Activated CD4-positive, alpha-beta T cell treated with anti-CD3 and anti-CD28 coated beads, Interleukin-2, Interleukin-4, amounts not matched to agents 100 ng/mL and 50 ng/mL, durations not matched to agents 16 hours and 8 hours (primary cell): ENCODE measurements around the gene SLC18A2.
"Not testable (repeated sequence)": the region's sequence is repeated elsewhere in the genome, so short reads cannot be mapped to it uniquely, and the experiment has no call there.

Source experiments
- DNase-seq: peaks from one replicate; pipeline ENCODE4 v3.0.0-alpha.2; 2020; ENCODE audit warnings: low spot score

The SLC18A2 gene

DNA sequence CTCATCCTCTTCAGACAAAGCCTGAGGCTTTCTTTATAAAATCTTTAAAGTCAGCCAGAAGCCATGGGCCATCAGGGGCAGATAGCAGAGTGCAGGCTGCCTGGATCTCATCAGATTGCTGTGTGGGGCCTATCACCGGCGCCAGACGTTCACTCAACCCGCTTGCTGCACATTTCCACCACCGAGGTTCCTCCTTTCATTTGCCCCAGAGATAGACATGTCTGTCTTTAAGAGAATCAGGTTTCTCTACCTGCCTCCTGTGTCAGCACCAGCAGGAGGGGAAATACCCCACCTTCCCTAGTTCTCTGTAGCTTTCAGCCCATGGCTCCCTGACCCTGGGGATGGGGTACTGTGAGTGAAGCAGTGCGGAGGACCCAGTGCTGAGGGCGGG is 22.0 kb downstream of the SLC18A2 start:
- no peak for DNase-seq

DNA sequence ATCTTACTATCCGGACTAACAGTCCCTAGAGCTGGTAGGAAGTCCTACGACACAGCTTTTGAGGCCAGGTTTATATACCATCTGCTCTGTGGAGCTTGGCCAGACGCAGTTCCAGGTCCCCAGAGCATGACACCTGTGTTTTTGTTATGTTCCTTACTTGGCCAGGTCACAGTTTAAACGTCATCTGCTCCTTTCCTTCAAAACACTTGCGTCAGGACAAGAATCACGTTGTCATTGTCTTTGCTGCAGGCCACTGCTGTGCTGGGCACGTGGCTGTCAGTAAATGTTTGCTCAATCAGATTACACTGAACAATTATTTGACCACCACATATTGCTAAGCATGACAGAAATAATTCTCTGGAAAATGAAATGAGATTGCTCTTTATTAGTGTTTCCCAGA is 23.9 kb downstream of the SLC18A2 start:
- DNase-seq = no peak

DNA sequence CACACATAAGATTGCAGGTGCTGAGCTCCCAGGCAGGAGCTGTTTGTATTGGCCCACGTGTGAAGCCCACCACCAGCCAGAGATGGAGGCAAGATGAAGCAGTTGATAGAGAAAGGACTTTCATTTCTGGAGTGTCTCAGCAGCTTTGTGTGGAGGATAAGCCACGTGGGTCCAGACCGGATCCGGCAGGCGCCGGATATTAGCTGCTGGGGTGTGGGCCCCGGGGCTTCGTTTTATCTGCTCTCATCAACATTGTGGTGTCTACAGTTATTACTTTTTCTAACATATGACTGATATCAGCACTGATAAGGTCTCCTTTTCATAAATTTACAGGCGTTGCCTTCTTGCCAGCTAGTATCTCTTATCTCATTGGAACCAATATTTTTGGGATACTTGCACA is 25.5 kb downstream of the SLC18A2 start:
- DNase-seq = no peak

DNA sequence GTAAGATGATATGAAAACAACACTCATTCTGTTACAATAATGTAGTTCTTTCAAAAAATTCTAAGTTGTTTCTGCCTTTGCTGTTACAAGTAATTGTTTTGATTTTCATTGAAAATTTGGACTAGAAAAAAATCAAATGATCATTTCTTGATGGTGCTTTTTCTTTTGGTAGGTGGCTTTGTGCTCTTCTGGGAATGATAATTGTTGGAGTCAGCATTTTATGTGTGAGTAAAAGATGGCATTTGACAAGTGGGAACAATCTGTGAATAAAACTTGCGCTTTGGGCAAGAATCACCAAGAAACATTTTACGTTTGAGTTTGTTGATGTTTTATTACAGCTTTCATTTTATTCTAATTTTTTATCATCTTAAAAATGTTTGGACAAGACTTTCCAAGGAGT is 25.9 kb downstream of the SLC18A2 start:
- no peak for DNase-seq

- no peak for DNase-seq
These were observed 27.3 kb downstream of the SLC18A2 start for GRCh38 chr10:117268258-117268657.

GRCh38 chr10:117268907-117269306 is 28.0 kb downstream of the SLC18A2 start:
- DNase-seq = no peak

GRCh38 chr10:117271427-117271826 is 30.5 kb downstream of the SLC18A2 start:
- DNase-seq = no peak

DNA sequence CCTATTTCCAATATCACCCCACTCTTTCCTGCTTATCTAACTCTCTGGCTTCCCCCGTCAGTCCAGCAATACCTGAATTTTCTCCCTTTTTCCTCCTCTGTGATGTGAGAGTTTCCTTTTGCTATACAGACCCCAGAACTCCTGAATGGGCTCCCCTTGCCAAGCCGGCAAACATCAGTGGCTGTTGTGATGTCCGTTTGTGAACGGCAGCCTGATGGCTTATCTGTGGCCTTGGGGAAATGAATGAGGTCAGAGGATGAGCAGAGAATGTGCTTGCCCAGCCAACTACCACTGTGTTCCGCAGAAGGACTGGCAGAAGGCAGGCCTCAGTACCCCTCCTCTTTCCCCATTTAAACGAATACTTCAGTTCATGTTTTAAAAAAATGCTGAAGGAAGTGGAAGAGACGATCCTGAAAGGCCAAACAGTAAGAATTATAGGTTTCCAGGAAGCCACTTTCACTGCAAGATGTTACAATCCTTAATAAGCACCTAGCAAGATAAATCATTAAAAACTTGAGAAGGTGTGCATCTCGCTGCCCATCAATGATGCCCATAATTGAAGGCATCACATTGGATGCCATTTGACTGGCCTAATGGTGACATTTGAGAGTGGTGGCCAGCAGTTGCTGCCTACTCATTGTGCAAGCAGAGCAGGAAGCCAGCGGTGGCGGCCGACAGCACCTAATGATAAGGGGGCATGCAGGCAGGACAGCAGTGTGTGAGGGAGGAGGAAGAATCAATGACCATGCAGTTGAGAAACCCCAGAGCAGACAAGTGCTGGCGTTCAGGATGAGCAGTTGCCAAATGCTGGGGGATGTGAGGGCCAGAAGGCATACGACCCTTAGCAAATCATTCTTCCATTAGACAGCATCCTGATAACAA is 31.5 kb downstream of the SLC18A2 start:
- DNase-seq = no peak

GRCh38 chr10:117273980-117274379 is 33.1 kb downstream of the SLC18A2 start:
- DNase-seq = no peak

DNA sequence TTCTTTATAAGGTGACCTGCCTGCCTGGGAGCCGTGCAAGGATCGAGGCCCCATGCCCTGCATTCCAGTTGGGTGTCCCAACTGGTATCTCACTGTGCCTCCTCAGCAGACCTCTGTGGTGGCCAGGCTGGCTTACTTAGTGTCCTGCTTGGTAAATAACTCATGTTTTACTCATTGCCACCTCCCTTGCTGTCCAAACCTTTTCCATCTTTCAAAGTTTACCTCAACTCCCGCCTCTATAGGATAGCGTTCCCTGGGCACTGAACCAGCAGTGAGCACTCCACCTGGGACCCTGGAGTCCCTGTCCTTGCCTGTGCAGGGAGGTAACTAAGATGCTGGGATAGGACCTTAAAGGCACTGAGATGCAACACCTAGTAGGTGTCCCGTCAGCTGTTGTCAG is 33.6 kb downstream of the SLC18A2 start:
- no peak for DNase-seq

DNA sequence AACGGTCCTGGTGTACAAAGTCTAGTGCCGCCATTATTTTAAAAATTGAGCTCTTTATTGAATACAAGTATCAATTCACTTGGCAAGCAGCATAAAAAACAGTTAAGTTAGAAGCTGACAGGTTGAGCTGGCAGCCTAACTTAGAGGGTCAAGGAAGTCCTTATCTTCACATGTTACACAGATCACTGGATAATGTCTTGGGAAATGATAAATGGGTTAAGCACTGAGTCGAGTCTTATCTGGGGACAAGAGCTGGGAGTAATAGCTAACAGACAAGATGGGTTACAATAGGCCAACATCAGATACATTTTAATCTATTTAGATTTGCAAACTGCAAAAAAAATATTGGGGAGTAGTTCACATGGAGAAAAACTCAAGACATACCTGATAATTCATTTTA is 34.2 kb downstream of the SLC18A2 start:
- DNase-seq = no peak

DNA sequence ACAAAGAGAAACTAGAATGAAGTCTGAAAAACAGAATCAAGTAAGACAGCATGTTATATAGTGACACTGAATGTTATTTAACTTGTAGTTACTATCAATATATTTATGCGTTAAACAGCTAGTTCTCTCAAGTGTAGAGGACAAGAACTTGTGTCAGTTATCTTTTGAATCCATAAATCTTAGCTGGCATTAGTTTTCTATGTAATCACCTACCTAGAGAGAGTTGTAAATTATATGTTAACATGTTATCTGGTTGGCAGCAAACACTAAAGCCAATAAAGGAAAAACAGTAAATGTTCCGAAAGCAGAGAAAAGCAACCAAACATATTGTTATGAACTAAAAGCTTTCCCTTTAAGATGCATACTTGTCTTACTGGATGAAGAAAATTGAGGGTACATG is 36.8 kb downstream of the SLC18A2 start:
- no peak for DNase-seq

DNA sequence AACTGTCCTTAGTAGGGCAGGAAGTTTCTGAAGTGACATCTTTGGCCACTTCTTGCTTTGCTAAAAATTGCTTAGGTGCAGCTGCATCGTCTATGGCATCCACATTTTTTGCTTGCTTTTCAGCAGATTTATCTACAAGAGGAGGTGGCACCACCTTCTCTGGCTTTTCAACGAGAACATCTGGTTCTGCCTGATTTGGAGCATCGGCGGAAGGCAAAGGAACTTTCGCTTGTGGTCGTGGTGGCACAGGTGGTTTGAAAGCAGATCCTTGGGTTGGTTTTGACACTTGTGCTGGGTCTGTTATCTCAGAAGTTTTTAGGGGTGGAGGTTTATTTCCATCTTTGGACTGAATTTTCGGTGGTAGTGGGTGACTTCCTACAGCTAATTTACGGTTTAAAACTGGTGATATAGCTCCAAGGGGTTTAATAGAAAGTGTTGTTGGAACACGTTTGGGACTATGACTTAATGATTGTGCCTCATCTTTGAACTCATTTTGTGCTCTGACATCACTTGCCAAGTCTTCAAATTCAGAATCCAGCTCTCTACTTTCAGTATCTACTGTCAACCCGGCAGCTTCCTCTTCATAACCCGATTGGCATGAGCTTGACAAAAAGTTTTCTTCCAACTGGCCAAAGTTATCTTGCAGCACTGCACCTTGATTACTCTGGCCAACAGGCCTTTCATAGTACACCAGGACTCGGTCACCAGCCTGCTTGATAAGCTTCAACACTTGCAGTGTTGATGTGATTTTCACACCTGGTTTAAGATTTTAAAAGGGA is 44.0 kb downstream of the SLC18A2 start:
- no peak for DNase-seq

- not testable (repeated sequence) for DNase-seq
These were observed 50.0 kb downstream of the SLC18A2 start for GRCh38 chr10:117290872-117291271.

- DNase-seq = no peak
These were observed 53.2 kb downstream of the SLC18A2 start for GRCh38 chr10:117294039-117294645.

DNA sequence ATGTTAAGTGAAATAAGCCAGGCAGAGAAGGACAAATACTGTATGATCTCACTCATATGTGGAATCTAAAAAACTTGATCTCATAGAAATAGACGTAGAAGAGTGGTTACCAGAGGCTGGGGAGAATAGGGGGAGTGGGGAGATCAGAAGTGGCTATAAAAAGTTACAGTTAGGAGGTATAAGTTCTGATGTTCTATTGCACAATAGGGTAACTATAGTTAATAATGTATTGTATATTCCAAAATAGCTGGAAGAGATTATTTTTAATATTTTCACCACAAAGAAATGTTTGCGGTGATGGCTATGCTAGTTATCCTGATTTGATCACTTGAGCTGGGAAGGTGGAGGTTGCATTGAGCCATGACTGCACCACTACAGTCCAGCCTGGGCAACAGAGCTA is 53.8 kb downstream of the SLC18A2 start:
- DNase-seq = no peak

- no peak for DNase-seq
These were observed 57.3 kb downstream of the SLC18A2 start for GRCh38 chr10:117298219-117298618.

DNA sequence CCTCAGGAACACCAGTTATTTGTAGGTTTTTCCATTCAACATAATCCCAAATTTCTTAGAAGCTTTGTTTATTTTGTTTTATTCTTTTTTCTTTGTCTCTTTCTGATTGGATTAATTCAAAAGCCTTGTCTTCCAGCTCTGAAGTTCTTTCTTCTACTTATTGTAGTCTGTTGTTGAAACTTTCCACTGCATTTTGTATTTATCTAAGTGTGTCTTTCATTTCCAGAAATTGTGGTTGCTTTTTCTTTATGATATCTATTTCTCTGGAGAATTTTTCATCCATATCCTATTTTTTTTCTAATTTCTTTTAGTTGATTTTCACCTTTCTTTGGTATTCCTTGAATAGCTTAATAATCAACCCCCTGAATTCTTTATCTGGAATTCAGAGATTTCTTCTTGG is 58.5 kb downstream of the SLC18A2 start:
- DNase-seq = no peak

DNA sequence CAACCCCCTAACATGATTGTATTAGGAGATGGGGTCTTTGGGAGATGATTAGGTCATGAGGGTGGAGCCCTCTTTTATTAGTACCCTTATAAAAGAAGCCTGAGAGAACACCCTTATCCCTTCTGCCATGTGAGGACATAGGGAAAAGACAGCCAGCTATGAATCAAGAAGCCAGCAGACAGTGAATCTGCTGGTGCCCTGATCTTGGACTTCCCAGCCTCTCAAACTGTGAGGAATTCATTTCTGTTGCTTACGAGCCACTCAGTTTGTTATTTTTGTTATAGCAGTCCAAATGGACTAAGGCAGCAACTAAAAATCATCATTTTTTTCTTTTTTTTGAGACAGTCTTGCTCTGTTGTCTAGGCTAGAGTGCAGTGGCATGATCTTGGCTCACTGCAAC is 59.8 kb downstream of the SLC18A2 start:
- no peak for DNase-seq

GRCh38 chr10:117303451-117303850 is 62.5 kb downstream of the SLC18A2 start:
- DNase-seq = not testable (repeated sequence)

DNA sequence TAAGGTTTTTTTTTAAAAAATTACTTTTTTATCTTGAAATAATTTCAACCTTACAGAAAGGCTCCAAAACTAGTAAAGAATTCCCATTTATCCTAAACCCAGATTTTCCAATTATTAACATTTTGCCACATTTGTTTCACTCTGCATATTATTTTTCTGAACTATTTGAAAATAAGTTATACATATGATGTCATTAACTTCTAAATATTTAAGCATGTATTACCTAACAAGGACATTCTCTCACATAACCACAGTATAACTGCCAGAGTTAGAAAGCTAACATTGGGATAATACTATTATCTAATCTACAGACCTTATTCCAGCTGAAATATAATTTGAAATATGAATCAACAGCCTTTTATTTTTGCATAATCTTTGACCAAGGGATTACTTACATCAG is 65.8 kb downstream of the SLC18A2 start:
- DNase-seq = no peak

GRCh38 chr10:117311261-117311660 is 70.3 kb downstream of the SLC18A2 start:
- no peak for DNase-seq

DNA sequence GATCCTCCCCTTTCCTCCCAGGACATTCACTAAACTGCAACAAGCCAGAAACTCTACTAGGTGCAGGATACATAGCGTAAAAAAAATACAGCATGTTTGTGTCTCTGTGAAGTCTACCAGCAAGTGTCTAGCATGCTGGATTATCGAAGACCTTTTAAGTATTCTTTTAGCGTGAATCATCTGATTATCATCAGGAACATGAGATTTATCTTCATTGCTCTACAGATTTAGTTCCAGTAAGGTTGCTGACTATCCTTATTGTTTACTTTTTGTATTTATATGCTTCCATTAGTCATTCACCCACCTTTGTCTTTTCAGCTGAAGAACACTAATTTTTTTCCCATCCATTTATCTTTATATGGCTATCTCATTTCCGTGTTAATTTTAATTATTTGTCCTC is 71.5 kb downstream of the SLC18A2 start:
- DNase-seq = no peak
